Endothelial cell of umbilical vein (primary cell): Measurements from ENCODE around the gene SLC35F3. TPM values are rescaled to one million over a fixed set of nuclear protein-coding genes. Genes with fewer than 3 reads are reported as not detected.

ENCODE experiments used
- BruUV-seq: library from RNA; stranded (reverse); fragments of 400-500 nt; replicated peaks from 2 replicates; lab custom pipeline; 2021; lab: Mats Ljungman, UMichigan
- CTCF ChIA-PET: fragments of 300-600, 350-600 bp; sonication (Branson Sonifier 250); formaldehyde crosslinking; loops from one replicate; lab custom pipeline; 2021; ENCODE audit warnings: antibody characterized with exemption, inconsistent platforms; lab: Charles Lee
- POLR2A ChIA-PET: fragments of 300-600, 350-600 bp; sonication (Branson Sonifier 250); formaldehyde crosslinking; loops from one replicate; lab custom pipeline; 2021; ENCODE audit warnings: antibody characterized with exemption, inconsistent platforms; lab: Charles Lee
- DNase-seq: peaks from one replicate; pipeline ENCODE4 v3.0.0-alpha.2; 2011; ENCODE audit warnings: low read depth, low spot score
- FAIRE-seq: peaks from 2 replicates; lab custom pipeline; 2011; peaks lifted over from hg19 to GRCh38; lab: Jason Lieb, UNC
- H2AFZ ChIP-seq: 2 replicates; pipeline ENCODE4 v1.6.0; 2012; ENCODE audit warnings: low read depth, low read length, control low read depth, inconsistent platforms
- H3K27ac ChIP-seq: 2 replicates; pipeline ENCODE4 v1.5.1; 2011; ENCODE audit warnings: low read depth, mild to moderate bottlenecking, control low read depth, low read length, moderate library complexity; ENCODE audit not compliant: insufficient read depth
- H3K27me3 ChIP-seq, 2 experiments: 2 replicates each; pipeline versions ENCODE4 v1.6.0 to v1.6.1; 2011; ENCODE audit warnings: low read length in 2 of 2, mixed read lengths in 1 of 2; ENCODE audit not compliant: control insufficient read depth in 2 of 2, insufficient read depth in 2 of 2
- H3K36me3 ChIP-seq, 2 experiments: 2 replicates in 1 of 2; 3 replicates in 1 of 2; pipeline ENCODE4 v1.5.1; 2011; ENCODE audit warnings: low read length in 2 of 2, mild to moderate bottlenecking in 1 of 2, moderate library complexity in 1 of 2; ENCODE audit not compliant: control insufficient read depth in 2 of 2, insufficient read depth in 2 of 2; ENCODE audit errors: extremely low read depth in 1 of 2
- H3K4me1 ChIP-seq: 3 replicates; pipeline ENCODE4 v1.5.1; 2011; ENCODE audit warnings: mild to moderate bottlenecking, low read length; ENCODE audit not compliant: control insufficient read depth, insufficient read depth; ENCODE audit errors: extremely low read depth
- H3K4me2 ChIP-seq: 2 replicates; pipeline ENCODE4 v1.6.1; 2011; ENCODE audit warnings: low read length, control low read depth, mixed read lengths; ENCODE audit not compliant: insufficient read depth
- H3K4me3 ChIP-seq, 3 experiments: fragments of 200-600 bp in 1 of 3; sonication (generic), shearing (Covaris generic) in 1 of 3; replicated peaks in 1 of 3; 2 replicates each; pipeline ENCODE4 v1.5.1; 2011 to 2016; ENCODE audit warnings: control low read depth in 3 of 3, low read length in 3 of 3, mild to moderate bottlenecking in 2 of 3, inconsistent platforms in 1 of 3, low read depth in 1 of 3, moderate library complexity in 1 of 3; ENCODE audit not compliant: insufficient read depth in 1 of 3
- H3K79me2 ChIP-seq: 2 replicates; pipeline ENCODE4 v1.6.0; 2012; ENCODE audit warnings: low read length, inconsistent platforms; ENCODE audit not compliant: control insufficient read depth, insufficient read depth
- H3K9ac ChIP-seq: replicated peaks from 2 replicates; pipeline ENCODE3; 2011; ENCODE audit warnings: low read length, control low read depth; ENCODE audit not compliant: insufficient read depth; ENCODE audit errors: extremely low read depth
- H3K9me1 ChIP-seq: replicated peaks from 3 replicates; pipeline ENCODE4 v1.6.0; 2011; ENCODE audit warnings: mild to moderate bottlenecking, low read length; ENCODE audit not compliant: control insufficient read depth, insufficient read depth; ENCODE audit errors: extremely low read depth
- H3K9me3 ChIP-seq: replicated peaks from 2 replicates; pipeline ENCODE4 v1.5.1; 2012; ENCODE audit warnings: low read length, inconsistent platforms; ENCODE audit not compliant: control insufficient read depth, insufficient read depth
- H4K20me1 ChIP-seq: replicated peaks from 2 replicates; pipeline ENCODE3; 2011; ENCODE audit warnings: mild to moderate bottlenecking, low read length; ENCODE audit not compliant: control insufficient read depth, insufficient read depth; ENCODE audit errors: extremely low read depth
- CTCF ChIP-seq, 2 donors: IDR thresholded peaks; 1 replicate in 1 of 2; 2 replicates in 1 of 2; pipeline ENCODE4 v1.5.1; 2011; ENCODE audit warnings: low read length in 2 of 2, mild to moderate bottlenecking in 2 of 2, moderate library complexity in 2 of 2, control low read depth in 1 of 2, inconsistent platforms in 1 of 2, low read depth in 1 of 2; ENCODE audit not compliant: insufficient read depth in 1 of 2; ENCODE audit errors: extremely low read depth in 1 of 2
- EZH2 ChIP-seq: IDR thresholded peaks from 2 replicates; pipeline ENCODE4 v1.6.1; 2012; ENCODE audit warnings: borderline replicate concordance, low read depth, mild to moderate bottlenecking, moderate library complexity, low read length, inconsistent platforms; ENCODE audit not compliant: severe bottlenecking
- FOS ChIP-seq: IDR thresholded peaks from 2 replicates; pipeline ENCODE4 v1.6.1; 2011; ENCODE audit warnings: mild to moderate bottlenecking, low read length, moderate library complexity, borderline replicate concordance; ENCODE audit not compliant: insufficient read depth
- GATA2 ChIP-seq: IDR thresholded peaks from 2 replicates; pipeline ENCODE4 v1.7.0; 2011; ENCODE audit warnings: low read depth, mild to moderate bottlenecking, moderate library complexity, mixed read lengths, low read length; ENCODE audit not compliant: insufficient read length, insufficient read depth
- JUN ChIP-seq: IDR thresholded peaks from 2 replicates; pipeline ENCODE4 v1.6.1; 2011; ENCODE audit warnings: borderline replicate concordance, low read depth; ENCODE audit not compliant: insufficient read length, insufficient read depth
- MAX ChIP-seq: IDR thresholded peaks from 2 replicates; pipeline ENCODE4 v1.6.1; 2011; ENCODE audit not compliant: insufficient read depth, insufficient read length
- MYC ChIP-seq: IDR thresholded peaks from one replicate; pipeline ENCODE4 v1.6.1; 2011; ENCODE audit warnings: mild to moderate bottlenecking, low read depth, low read length
- POLR2AphosphoS5 ChIP-seq: IDR thresholded peaks from 2 replicates; pipeline ENCODE4 v1.6.1; 2012; ENCODE audit warnings: low read depth, mild to moderate bottlenecking, control low read depth, low read length, moderate library complexity; ENCODE audit not compliant: insufficient read depth
- dilution Hi-C: fragments of 300-500 bp; cut with MboI; formaldehyde crosslinking; loops from one replicate; pipeline ENCODE4 v1.15.0; 2019; ENCODE audit warnings: low sequenced_read_pairs; ENCODE audit not compliant: extremely low pct_ligation_motif_present
- intact Hi-C: fragments of 100-400 bp; cut with micrococcal nuclease; formaldehyde crosslinking; loops from one replicate; pipeline ENCODE4 v1.10.0; 2022
- polyA plus RNA-seq, 4 experiments: library from polyadenylated mRNA; depleted of rRNA in 3 of 4; stranded (reverse) in 3 of 4; unstranded in 1 of 4; fragments of >200 nt; gene quantifications; 2 replicates each; pipeline versions ENCODE4 v1.2.1 to v1.2.3, GENCODE V29; 2011 to 2012; ENCODE audit warnings: missing spikeins in 1 of 4
- total RNA-seq: library from RNA; stranded (reverse); gene quantifications from 2 replicates; pipeline ENCODE4 v1.2.3, GENCODE V29; 2021

SLC35F3 gene
- total and polyA plus RNA-seq, 2 donors (not counting 3 experiments of a cell fraction or from before 2014, with no cell fraction given) = not detected

- dilution Hi-C loops (no loop called here), intact Hi-C loops (no loop called here)
- Histone ChIP-seq H3K27ac (no peak overlapping the region), H3K36me3 (no peaks in the 10 kb centered on the region), H3K4me1 (no peaks in the 10 kb centered on the region), H3K79me2 (no peaks in the 10 kb centered on the region), H3K9me1 (no peaks in the 10 kb centered on the region), H3K27me3 (no peaks in the 10 kb centered on the region), H3K9me3 (no peaks in the 10 kb centered on the region), H3K9ac (no peak overlapping the region), H4K20me1 (no peaks in the 10 kb centered on the region), H2AFZ (no peak overlapping the region), H3K4me3 (no peak overlapping the region), H3K4me2 (no peak overlapping the region)
- TF ChIP-seq FOS = no peak
- CTCF ChIA-PET = no interaction called here
- POLR2A ChIA-PET = no interaction called here
- no TSS peak for BruUV-seq
- no peak for FAIRE-seq
- no peak for DNase-seq
Measured at GRCh38 chr1:234200566-234200965, 296.1 kb downstream of the SLC35F3 start.

GRCh38 chr1:234201600-234201999 is 297.1 kb downstream of the SLC35F3 start:
- DNase-seq (no peak), FAIRE-seq (no peak)
- no TSS peak for BruUV-seq
- TF ChIP-seq MAX (no peak), POLR2AphosphoS5 (no peak), EZH2 (no peak), GATA2 (no peak), CTCF (IDR thresholded peaks at IDR 0.05; ENCODE audit: extremely low read depth in 1 of 2, insufficient read depth in 1 of 2, low read depth in 1 of 2, low read length in 2 of 2) (no peak), MYC (no peak), JUN (no peak), FOS (no peak)
- CTCF ChIA-PET = interaction anchor here (0.6 to 0.7 kb wide), 2 partner anchors 18 to 28 kb away, joined by 3 to 5 read pairs; no protein-coding TSS in a partner anchor
- dilution Hi-C loops = no loop called here
- no peaks in the 10 kb centered on the region for H3K27me3 ChIP-seq
- H3K9me3 ChIP-seq = no peaks in the 10 kb centered on the region
- no peak overlapping the region for H3K27ac ChIP-seq
- no peak overlapping the region for H3K4me2 ChIP-seq
- no peak overlapping the region for H3K4me3 ChIP-seq
- H4K20me1 ChIP-seq = no peaks in the 10 kb centered on the region
- no peak overlapping the region for H2AFZ ChIP-seq
- H3K4me1 ChIP-seq = no peaks in the 10 kb centered on the region
- H3K36me3 ChIP-seq = no peaks in the 10 kb centered on the region
- H3K79me2 ChIP-seq = no peaks in the 10 kb centered on the region
- no peak overlapping the region for H3K9ac ChIP-seq
- intact Hi-C loops = no loop called here
- POLR2A ChIA-PET = no interaction called here
- no peaks in the 10 kb centered on the region for H3K9me1 ChIP-seq
